Sigmoid colon (tissue), 4 donors: Measurements from ENCODE around the gene DNAAF3.

Source experiments
- EP300 ChIP-seq, 4 donors: sonication (generic); formaldehyde crosslinking; IDR thresholded peaks; one replicate each; pipeline ENCODE4 v1.6.1; 2017; ENCODE audit warnings: antibody characterized with exemption in 4 of 4
- TF ChIP-seq, protein P1 (sequence below), 4 experiments: fragments of 450-650 bp in 3 of 4; fragments of 200-600 bp in 1 of 4; IDR thresholded peaks; one replicate each; pipeline ENCODE4 v1.5.1; 2016 to 2019; ENCODE audit warnings: antibody characterized with exemption in 4 of 4, mild to moderate bottlenecking in 3 of 4, moderate library complexity in 2 of 4

DNA sequence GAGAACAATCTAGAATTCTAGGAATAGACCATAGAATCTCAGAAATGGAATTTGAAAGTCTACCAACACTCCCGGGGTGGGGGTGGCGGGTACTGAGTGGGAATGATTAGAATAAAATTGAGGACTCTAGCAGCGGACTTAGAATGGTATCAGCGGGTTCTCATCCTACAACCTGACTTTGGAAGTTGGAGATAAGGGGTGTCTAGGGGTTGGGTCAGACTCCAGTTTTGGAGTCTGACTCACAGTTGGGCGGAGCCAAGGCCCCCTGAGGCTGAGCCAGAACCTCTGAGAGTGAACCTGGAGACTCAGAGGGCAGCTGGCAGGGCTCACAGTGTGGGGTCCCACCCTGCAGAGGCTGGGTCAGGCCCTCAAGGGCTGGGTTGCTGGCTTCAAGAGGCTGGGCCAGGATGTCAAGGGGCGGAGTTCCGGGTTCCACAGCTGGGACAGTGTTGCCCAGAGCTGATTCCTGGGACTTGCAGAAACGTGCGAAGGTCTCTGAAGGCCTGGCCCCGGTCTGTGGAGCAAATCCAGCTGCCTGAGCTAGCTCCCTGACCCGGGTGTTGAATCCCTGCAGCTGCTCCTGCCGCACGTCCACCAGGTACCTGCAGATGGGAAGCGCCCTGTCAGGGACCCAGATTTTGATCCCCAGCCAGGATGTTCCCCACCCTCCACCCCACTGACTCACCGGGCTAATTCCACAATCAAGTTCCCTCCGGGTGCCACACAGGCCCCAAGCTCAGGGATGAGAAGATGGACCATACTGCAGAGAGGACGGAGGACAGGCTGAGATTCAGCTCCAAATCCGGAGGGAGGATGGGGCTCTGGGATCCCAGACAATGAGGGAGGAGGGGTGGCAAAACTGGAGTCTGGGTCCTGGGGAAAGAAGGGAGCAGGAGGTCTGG lies 7.3 kb downstream of the DNAAF3 start:
- TF ChIP-seq, protein P1, sequence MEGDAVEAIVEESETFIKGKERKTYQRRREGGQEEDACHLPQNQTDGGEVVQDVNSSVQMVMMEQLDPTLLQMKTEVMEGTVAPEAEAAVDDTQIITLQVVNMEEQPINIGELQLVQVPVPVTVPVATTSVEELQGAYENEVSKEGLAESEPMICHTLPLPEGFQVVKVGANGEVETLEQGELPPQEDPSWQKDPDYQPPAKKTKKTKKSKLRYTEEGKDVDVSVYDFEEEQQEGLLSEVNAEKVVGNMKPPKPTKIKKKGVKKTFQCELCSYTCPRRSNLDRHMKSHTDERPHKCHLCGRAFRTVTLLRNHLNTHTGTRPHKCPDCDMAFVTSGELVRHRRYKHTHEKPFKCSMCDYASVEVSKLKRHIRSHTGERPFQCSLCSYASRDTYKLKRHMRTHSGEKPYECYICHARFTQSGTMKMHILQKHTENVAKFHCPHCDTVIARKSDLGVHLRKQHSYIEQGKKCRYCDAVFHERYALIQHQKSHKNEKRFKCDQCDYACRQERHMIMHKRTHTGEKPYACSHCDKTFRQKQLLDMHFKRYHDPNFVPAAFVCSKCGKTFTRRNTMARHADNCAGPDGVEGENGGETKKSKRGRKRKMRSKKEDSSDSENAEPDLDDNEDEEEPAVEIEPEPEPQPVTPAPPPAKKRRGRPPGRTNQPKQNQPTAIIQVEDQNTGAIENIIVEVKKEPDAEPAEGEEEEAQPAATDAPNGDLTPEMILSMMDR (IDR thresholded peaks at IDR 0.05) = no peak
- no peak for TF ChIP-seq EP300 (IDR thresholded peaks at IDR 0.05)
